Measurements from ENCODE around the gene CPXM2. TPM values are rescaled to one million over a fixed set of nuclear protein-coding genes. Genes with fewer than 3 reads are reported as not detected.

CPXM2 gene
- total RNA-seq, 1 donor from 2014 or later = 12.1 TPM

DNA sequence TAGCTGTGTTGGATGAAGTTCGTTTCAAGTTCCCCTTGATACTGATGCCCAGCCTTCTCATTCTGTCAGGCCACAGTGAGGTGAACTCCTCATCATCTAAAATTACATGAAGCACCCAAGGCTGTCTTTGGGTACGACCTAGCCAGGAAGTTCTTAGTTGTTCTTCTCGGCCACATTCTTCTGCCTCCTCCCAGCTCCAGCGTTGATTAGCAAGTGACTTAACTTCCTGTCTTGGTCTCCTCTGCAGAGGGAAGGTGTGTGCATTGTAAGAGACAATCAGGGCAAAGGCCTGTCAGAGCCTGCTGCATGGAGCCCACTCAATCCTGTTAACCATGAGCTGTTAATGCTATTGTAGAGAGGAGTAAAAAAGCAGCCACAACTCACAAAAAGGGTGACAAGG is 43.2 kb upstream of the CPXM2 start:
- TF ChIP-seq, protein P1, sequence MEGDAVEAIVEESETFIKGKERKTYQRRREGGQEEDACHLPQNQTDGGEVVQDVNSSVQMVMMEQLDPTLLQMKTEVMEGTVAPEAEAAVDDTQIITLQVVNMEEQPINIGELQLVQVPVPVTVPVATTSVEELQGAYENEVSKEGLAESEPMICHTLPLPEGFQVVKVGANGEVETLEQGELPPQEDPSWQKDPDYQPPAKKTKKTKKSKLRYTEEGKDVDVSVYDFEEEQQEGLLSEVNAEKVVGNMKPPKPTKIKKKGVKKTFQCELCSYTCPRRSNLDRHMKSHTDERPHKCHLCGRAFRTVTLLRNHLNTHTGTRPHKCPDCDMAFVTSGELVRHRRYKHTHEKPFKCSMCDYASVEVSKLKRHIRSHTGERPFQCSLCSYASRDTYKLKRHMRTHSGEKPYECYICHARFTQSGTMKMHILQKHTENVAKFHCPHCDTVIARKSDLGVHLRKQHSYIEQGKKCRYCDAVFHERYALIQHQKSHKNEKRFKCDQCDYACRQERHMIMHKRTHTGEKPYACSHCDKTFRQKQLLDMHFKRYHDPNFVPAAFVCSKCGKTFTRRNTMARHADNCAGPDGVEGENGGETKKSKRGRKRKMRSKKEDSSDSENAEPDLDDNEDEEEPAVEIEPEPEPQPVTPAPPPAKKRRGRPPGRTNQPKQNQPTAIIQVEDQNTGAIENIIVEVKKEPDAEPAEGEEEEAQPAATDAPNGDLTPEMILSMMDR (IDR thresholded peaks at IDR 0.05; ENCODE audit: insufficient read depth, low read length, poor library complexity, severe bottlenecking) = no peak
- Histone ChIP-seq H3K27me3 (ENCODE audit: control insufficient read depth, insufficient read depth, low read length) (no peaks in the 10 kb centered on the region), H3K36me3 (ENCODE audit: control insufficient read depth, insufficient read depth, low read length) (no peaks in the 10 kb centered on the region), H3K4me3 (ENCODE audit: low read depth, low read length) (no peak overlapping the region)
- no peak for DNase-seq (ENCODE audit: low read depth)

DNA sequence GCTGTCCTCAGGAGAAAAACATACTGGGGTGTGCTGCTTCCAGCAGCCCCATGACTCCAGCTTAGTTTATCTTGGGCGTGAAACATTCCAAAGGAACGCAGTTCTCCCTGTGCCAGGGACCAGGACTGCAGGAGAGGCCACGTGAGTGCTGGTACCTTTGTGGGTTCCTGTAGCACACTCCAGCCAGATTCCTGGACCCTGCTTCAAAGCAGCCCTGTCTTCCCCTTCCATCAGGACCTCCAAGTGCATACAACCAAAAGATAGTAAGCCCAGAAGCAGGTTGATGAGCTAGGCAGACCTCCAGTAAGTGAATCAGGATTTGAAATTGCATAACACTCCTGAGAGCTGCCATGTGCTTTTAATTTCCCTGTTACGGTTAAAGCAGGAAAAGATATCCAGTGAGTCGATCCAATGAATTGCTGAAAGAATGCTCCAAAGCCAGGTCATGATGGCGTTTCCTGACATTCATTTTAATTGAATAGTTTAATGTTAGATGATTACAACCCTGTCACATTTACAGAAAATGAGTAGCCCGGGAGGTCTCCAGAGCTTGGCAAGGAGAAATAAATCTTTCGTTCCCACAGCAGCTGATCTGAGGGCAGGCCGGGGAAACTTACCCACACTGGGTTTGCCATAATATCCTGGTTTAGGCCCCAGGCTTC is 38.9 kb upstream of the CPXM2 start:
- TF ChIP-seq, protein P1 (IDR thresholded peaks at IDR 0.05; ENCODE audit: insufficient read depth, low read length, poor library complexity, severe bottlenecking) = no peak
- DNase-seq (ENCODE audit: low read depth) = no peak
- Histone ChIP-seq H3K4me3 (ENCODE audit: low read depth, low read length) (no peak overlapping the region), H3K36me3 (ENCODE audit: control insufficient read depth, insufficient read depth, low read length) (no peaks in the 10 kb centered on the region), H3K27me3 (ENCODE audit: control insufficient read depth, insufficient read depth, low read length) (no peaks in the 10 kb centered on the region)

DNA sequence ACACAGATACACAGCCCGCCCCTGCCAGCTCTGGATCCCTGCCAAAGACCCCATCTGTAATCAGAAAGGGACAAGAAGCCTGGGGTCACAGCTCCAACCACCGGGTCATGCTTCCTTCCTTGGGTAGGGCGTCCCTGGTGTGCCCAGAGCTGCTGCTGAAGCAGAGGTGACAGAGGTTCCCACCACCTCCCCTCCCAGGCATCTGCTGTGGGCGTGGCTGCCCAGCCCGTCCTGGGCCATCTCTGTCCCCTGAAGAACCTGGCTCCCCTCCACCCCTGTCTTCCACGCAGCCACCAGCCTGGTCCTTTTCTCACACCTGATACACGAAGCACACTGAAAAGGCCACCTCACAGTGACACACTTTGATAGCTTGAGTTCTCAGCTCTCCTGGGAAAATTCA is 38.2 kb upstream of the CPXM2 start:
- TF ChIP-seq, protein P1 (IDR thresholded peaks at IDR 0.05; ENCODE audit: insufficient read depth, low read length, poor library complexity, severe bottlenecking) = no peak
- no peak overlapping the region for H3K4me3 ChIP-seq (ENCODE audit: low read depth, low read length)

GRCh38 chr10:123928427-123928826 is 36.8 kb upstream of the CPXM2 start:
- TF ChIP-seq, protein P1 (IDR thresholded peaks at IDR 0.05; ENCODE audit: insufficient read depth, low read length, poor library complexity, severe bottlenecking) = no peak
- H3K27me3 ChIP-seq (ENCODE audit: control insufficient read depth, insufficient read depth, low read length) = no peaks in the 10 kb centered on the region
- no peak for DNase-seq (ENCODE audit: low read depth)
- H3K4me3 ChIP-seq (ENCODE audit: low read depth, low read length) = no peak overlapping the region
- H3K36me3 ChIP-seq (ENCODE audit: control insufficient read depth, insufficient read depth, low read length) = no peaks in the 10 kb centered on the region

More for the DNA sequence above, 38.2 kb upstream of the CPXM2 start:
- no peak for DNase-seq (ENCODE audit: low read depth)
- H3K36me3 ChIP-seq (ENCODE audit: control insufficient read depth, insufficient read depth, low read length) = no peaks in the 10 kb centered on the region
- no peaks in the 10 kb centered on the region for H3K27me3 ChIP-seq (ENCODE audit: control insufficient read depth, insufficient read depth, low read length)

- DNase-seq (ENCODE audit: low read depth) = no peak
- H3K4me3 ChIP-seq (ENCODE audit: low read depth, low read length) = no peak overlapping the region
- TF ChIP-seq, protein P1 (IDR thresholded peaks at IDR 0.05; ENCODE audit: insufficient read depth, low read length, poor library complexity, severe bottlenecking) = no peak
- no peaks in the 10 kb centered on the region for H3K36me3 ChIP-seq (ENCODE audit: control insufficient read depth, insufficient read depth, low read length)
- no peaks in the 10 kb centered on the region for H3K27me3 ChIP-seq (ENCODE audit: control insufficient read depth, insufficient read depth, low read length)
These were observed 35.0 kb upstream of the CPXM2 start for GRCh38 chr10:123926401-123927264.

Data from kidney epithelial cell (primary cell).